A549 (cell line): ENCODE results near the gene CTSF.

ENCODE experiments used
- CBX2 ChIP-seq: fragments of 200-600 bp; sonication (generic); IDR thresholded peaks from 2 replicates; pipeline ENCODE4 v1.6.1; 2016; ENCODE audit warnings: low read depth, mild to moderate bottlenecking, borderline replicate concordance
- CHD4 ChIP-seq: fragments of 200-600 bp; sonication (generic); IDR thresholded peaks from 2 replicates; pipeline ENCODE4 v1.6.1; 2016; ENCODE audit warnings: antibody characterized with exemption, mild to moderate bottlenecking, borderline replicate concordance
- FOSL2 ChIP-seq, 2 experiments: fragments of 450-650 bp in 1 of 2; fragments of >200 bp in 1 of 2; sonication (Bioruptor Twin) in 1 of 2; formaldehyde crosslinking; IDR thresholded peaks; 2 replicates each; pipeline versions ENCODE4 v1.5.0 to v1.6.1; 2016 to 2020; ENCODE audit warnings: mild to moderate bottlenecking in 1 of 2, moderate library complexity in 1 of 2
- KDM1A ChIP-seq: fragments of 200-600 bp; sonication (generic); IDR thresholded peaks from 2 replicates; pipeline ENCODE4 v1.6.1; 2016; ENCODE audit warnings: low read depth, mild to moderate bottlenecking
- MAFK ChIP-seq: fragments of 450-650 bp; IDR thresholded peaks from 2 replicates; pipeline ENCODE4 v1.6.1; 2014; ENCODE audit not compliant: partially characterized antibody
- MAX ChIP-seq: IDR thresholded peaks from 2 replicates; pipeline ENCODE4 v1.6.1; 2012
- MYC ChIP-seq: IDR thresholded peaks from 2 replicates; pipeline ENCODE4 v1.6.1; 2012; ENCODE audit warnings: mild to moderate bottlenecking, inconsistent platforms, low read length, improper control_type of control experiment, borderline replicate concordance
- POLR2A ChIP-seq: IDR thresholded peaks from 2 replicates; pipeline ENCODE4 v1.6.1; 2012; ENCODE audit warnings: mild to moderate bottlenecking, low read length
- POLR2AphosphoS2 ChIP-seq: conservative IDR thresholded peaks from 2 replicates; pipeline ENCODE4 v1.6.1; 2012; ENCODE audit warnings: low read length, improper control_type of control experiment, inconsistent platforms
- REST ChIP-seq: fragments of 200-600 bp; sonication (generic); IDR thresholded peaks from 2 replicates; pipeline ENCODE4 v1.6.1; 2016; ENCODE audit warnings: antibody characterized with exemption, mild to moderate bottlenecking, moderate library complexity
- SREBF2 ChIP-seq: fragments of 450-650 bp; IDR thresholded peaks from 2 replicates; pipeline ENCODE4 v1.6.1; 2014; ENCODE audit warnings: mild to moderate bottlenecking, moderate library complexity
- USF2 ChIP-seq: fragments of 450-650 bp; IDR thresholded peaks from 2 replicates; pipeline ENCODE4 v1.6.1; 2014; ENCODE audit warnings: antibody characterized with exemption
- TF ChIP-seq, protein P1 (sequence below): fragments of >200 bp; sonication (Bioruptor Twin); formaldehyde crosslinking; IDR thresholded peaks from 3 replicates; pipeline ENCODE4 v1.5.1; 2016
- TF ChIP-seq, protein P2 (sequence below): IDR thresholded peaks from 2 replicates; pipeline ENCODE4 v1.6.1; 2012; ENCODE audit warnings: low read depth, borderline replicate concordance

DNA sequence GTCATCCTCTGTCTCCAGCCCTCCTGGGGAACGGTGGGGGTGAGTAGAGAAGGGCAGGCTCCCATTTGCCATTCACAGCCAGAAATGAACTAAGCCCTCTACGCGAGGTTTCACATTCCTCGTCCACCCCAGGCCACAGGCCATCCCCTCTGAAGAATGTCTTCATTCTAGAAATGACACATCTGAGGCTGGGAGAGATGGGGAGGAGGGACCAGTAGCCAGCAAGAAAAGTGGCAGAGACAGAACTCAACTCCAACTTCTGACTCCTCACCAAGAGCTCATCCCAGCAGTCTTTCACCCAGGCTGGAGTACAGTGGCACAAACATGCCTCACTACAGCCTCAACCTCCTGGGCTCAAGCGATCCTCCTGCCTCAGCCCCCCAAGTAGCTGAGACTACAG is 3.4 kb downstream of the CTSF start:
- TF ChIP-seq POLR2A (no peak), MYC (no peak), POLR2AphosphoS2 (no peak), FOSL2 (IDR thresholded peaks at IDR 0.05) (no peak), FOSL2 (CRISPR knock-in tag; IDR thresholded peaks at IDR 0.05) (no peak), MAFK (no peak), SREBF2 (no peak), MAX (no peak), REST (no peak), USF2 (no peak), KDM1A (no peak), CHD4 (no peak), CBX2 (no peak)
- TF ChIP-seq, protein P1, sequence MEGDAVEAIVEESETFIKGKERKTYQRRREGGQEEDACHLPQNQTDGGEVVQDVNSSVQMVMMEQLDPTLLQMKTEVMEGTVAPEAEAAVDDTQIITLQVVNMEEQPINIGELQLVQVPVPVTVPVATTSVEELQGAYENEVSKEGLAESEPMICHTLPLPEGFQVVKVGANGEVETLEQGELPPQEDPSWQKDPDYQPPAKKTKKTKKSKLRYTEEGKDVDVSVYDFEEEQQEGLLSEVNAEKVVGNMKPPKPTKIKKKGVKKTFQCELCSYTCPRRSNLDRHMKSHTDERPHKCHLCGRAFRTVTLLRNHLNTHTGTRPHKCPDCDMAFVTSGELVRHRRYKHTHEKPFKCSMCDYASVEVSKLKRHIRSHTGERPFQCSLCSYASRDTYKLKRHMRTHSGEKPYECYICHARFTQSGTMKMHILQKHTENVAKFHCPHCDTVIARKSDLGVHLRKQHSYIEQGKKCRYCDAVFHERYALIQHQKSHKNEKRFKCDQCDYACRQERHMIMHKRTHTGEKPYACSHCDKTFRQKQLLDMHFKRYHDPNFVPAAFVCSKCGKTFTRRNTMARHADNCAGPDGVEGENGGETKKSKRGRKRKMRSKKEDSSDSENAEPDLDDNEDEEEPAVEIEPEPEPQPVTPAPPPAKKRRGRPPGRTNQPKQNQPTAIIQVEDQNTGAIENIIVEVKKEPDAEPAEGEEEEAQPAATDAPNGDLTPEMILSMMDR = no peak
- TF ChIP-seq, protein P2, sequence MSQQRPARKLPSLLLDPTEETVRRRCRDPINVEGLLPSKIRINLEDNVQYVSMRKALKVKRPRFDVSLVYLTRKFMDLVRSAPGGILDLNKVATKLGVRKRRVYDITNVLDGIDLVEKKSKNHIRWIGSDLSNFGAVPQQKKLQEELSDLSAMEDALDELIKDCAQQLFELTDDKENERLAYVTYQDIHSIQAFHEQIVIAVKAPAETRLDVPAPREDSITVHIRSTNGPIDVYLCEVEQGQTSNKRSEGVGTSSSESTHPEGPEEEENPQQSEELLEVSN = no peak
